Astrocyte (in vitro differentiated cells and primary cell): Measurements from ENCODE around the gene AP1B1.

Experiments
- CTCF ChIP-seq: IDR thresholded peaks from 2 replicates; pipeline ENCODE4 v1.5.1; 2011; ENCODE audit warnings: low read depth, mild to moderate bottlenecking, inconsistent platforms, low read length, moderate library complexity; ENCODE audit not compliant: insufficient read depth
- EZH2 ChIP-seq: IDR thresholded peaks from 2 replicates; pipeline ENCODE4 v1.6.1; 2012; ENCODE audit warnings: mild to moderate bottlenecking, low read length, inconsistent platforms; ENCODE audit not compliant: insufficient read depth

- TF ChIP-seq CTCF = no peak
- no peak for TF ChIP-seq EZH2
Measured at GRCh38 chr22:29431986-29432385, 43.6 kb upstream of the AP1B1 start.
